ENCODE data around the gene PCCA. TPM values are rescaled to one million over a fixed set of nuclear protein-coding genes. Genes with fewer than 3 reads are reported as not detected.

PCCA gene
- polyA plus RNA-seq, 1 of the 3 experiments (the other 2 are of a cell fraction): 7.3 TPM

- Histone ChIP-seq H3K79me2 (ENCODE audit: insufficient read depth) (no peaks in the 10 kb centered on the region), H2AFZ (ENCODE audit: low read depth) (no peak overlapping the region), H4K20me1 (ENCODE audit: insufficient read depth) (no peaks in the 10 kb centered on the region), H3K4me2 (no peak overlapping the region), H3K9me2 (no peaks in the 10 kb centered on the region), H3K4me3 (ENCODE audit: low read depth in 2 of 2, low read length in 1 of 2) (no peak overlapping the region), H3K27me3 (ENCODE audit: insufficient read depth) (no peaks in the 10 kb centered on the region), H3K36me3 (replicated peaks in 1 of 2; ENCODE audit: control insufficient read depth in 1 of 2, insufficient read depth in 2 of 2, low read length in 1 of 2) (no peaks in the 10 kb centered on the region), H3F3A (replicated peaks; ENCODE audit: insufficient read depth) (peaks cover 20% of the 10 kb centered on the region), H3K9ac (no peak overlapping the region), H3K4me1 (ENCODE audit: control insufficient read depth in 1 of 2, insufficient read depth in 2 of 2, low read depth in 1 of 2, low read length in 1 of 2) (peaks cover 7 to 30% of the 10 kb centered on the region in 2 experiments), H3K9me3 (no peaks in the 10 kb centered on the region), H3K27ac (ENCODE audit: low read depth in 2 of 2, low read length in 1 of 2) (peak overlapping the region in 1 of 2 experiments; percentile 63; a peak in 2 of 4 replicates)
- ChIA-PET POLR2A (no interaction called here), CTCF (no interaction called here)
- WGBS (ENCODE audit: low lambda C conversion rate): 59% methylated on average over 3 of the region's 3 CpGs
- no peak for DNase-seq
- TF ChIP-seq MXI1 (IDR thresholded peaks at IDR 0.05; ENCODE audit: low read depth, low read length) (no peak), FOXJ3 (CRISPR knock-in tag; IDR thresholded peaks at IDR 0.05) (no peak), SIN3A (IDR thresholded peaks at IDR 0.05; ENCODE audit: borderline replicate concordance, low read depth, low read length) (no peak), RAD21 (IDR thresholded peaks at IDR 0.05; ENCODE audit: low read length) (no peak), TCF12 (IDR thresholded peaks at IDR 0.05) (0 out of 2 replicates have a peak, but pooled peaks have one; percentile 14), GATA2 (CRISPR knock-in tag; IDR thresholded peaks at IDR 0.05) (no peak), RCOR1 (IDR thresholded peaks at IDR 0.05; ENCODE audit: low read length) (no peak), GABPA (IDR thresholded peaks at IDR 0.05; ENCODE audit: low read depth) (no peak), NRF1 (IDR thresholded peaks at IDR 0.05; ENCODE audit: low read depth, low read length) (no peak), SMC3 (IDR thresholded peaks at IDR 0.05; ENCODE audit: low read depth, low read length) (no peak), MEF2A (IDR thresholded peaks at IDR 0.05; ENCODE audit: borderline replicate concordance, low read depth) (no peak), CTCF (IDR thresholded peaks at IDR 0.05) (no peak), JUND (IDR thresholded peaks at IDR 0.05) (peak; percentile 38; the same call in 1 of the 2 replicates), MAX (IDR thresholded peaks at IDR 0.05; ENCODE audit: low read depth) (peak; percentile 58; the same call in 1 of the 2 replicates), REST (IDR thresholded peaks at IDR 0.05; ENCODE audit: low read depth, low read length) (no peak), YY1 (IDR thresholded peaks at IDR 0.05; ENCODE audit: low read depth) (no peak), RFX5 (IDR thresholded peaks at IDR 0.05; ENCODE audit: low read length) (no peak), RXRA (IDR thresholded peaks at IDR 0.05; ENCODE audit: borderline replicate concordance, low read depth) (no peak), IRF3 (IDR thresholded peaks at IDR 0.05; ENCODE audit: low read depth, low read length) (no peak), TAF1 (IDR thresholded peaks at IDR 0.05; ENCODE audit: borderline replicate concordance, low read depth, low read length) (no peak), EP300 (IDR thresholded peaks at IDR 0.05; ENCODE audit: borderline replicate concordance in 1 of 2, low read depth in 1 of 2, low read length in 1 of 2) (no peak), PBX3 (IDR thresholded peaks at IDR 0.05) (peak; percentile 92), EZH2phosphoT487 (IDR thresholded peaks at IDR 0.05; ENCODE audit: borderline replicate concordance, low read depth) (no peak), TEAD4 (IDR thresholded peaks at IDR 0.05; ENCODE audit: borderline replicate concordance, insufficient read depth) (no peak), FOSL2 (IDR thresholded peaks at IDR 0.05; ENCODE audit: borderline replicate concordance, low read depth) (peak; percentile 54), FOXM1 (IDR thresholded peaks at IDR 0.05; ENCODE audit: low read depth) (no peak), CHD2 (IDR thresholded peaks at IDR 0.05; ENCODE audit: low read length, partially characterized antibody) (no peak)
- TF ChIP-seq, protein P1, sequence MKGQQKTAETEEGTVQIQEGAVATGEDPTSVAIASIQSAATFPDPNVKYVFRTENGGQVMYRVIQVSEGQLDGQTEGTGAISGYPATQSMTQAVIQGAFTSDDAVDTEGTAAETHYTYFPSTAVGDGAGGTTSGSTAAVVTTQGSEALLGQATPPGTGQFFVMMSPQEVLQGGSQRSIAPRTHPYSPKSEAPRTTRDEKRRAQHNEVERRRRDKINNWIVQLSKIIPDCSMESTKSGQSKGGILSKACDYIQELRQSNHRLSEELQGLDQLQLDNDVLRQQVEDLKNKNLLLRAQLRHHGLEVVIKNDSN (IDR thresholded peaks at IDR 0.05; ENCODE audit: borderline replicate concordance, low read depth): no peak
These were observed 39.5 kb downstream of the PCCA start for GRCh38 chr13:100128373-100128772.
